ENCODE results near the gene LY6G6C. TPM values are rescaled to one million over a fixed set of nuclear protein-coding genes. Genes with fewer than 3 reads are reported as not detected.

LY6G6C gene
- total and polyA plus RNA-seq, 5 donors from 2014 or later = not detected

DNA sequence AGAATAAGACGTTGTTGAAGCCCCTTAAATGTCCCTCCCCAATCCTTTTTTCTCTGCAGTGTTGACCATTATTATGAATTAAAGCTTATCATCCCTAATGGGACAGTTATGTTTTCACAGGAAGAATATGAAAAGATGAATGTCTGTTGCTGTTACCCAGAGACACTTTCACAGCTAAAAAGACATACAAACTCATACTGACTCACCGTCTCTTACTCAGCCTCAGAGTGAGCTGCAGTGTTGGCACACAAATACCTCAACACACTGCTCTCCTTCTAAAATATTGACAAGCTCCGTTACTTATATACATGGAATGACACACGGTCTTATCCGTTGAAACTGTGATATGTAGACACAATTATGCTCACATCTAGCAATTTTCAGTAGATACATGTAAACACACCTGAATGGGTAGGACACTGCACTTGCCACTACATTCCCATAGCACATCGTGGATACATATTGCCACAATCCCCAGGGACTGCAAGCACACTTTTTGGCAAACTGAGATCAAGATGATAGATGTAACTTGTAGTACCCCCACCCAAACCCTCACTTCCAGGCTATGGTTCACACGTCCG, 31.3 kb upstream of the LY6G6C start:
- no peaks in the 10 kb centered on the region for H3K9me3 Mint-ChIP-seq

GRCh38 chr6:31750411-31751022, 29.0 kb upstream of the LY6G6C start:
- H3K27me3 Mint-ChIP-seq = no peaks in the 10 kb centered on the region
- no peak overlapping the region for H3K27ac Mint-ChIP-seq
- H3K9me3 Mint-ChIP-seq = no peaks in the 10 kb centered on the region

More for the DNA sequence above, 31.3 kb upstream of the LY6G6C start:
- H3K36me3 Mint-ChIP-seq = no peaks in the 10 kb centered on the region
- Histone ChIP-seq H3K4me1 (ENCODE audit: control insufficient read depth, insufficient read depth, low read length, poor library complexity, severe bottlenecking) (no peaks in the 10 kb centered on the region), H3K4me3 (ENCODE audit: low read depth, low read length) (no peak overlapping the region), H3K9me3 (ENCODE audit: control insufficient read depth in 2 of 2, low read length in 2 of 2) (no peaks in the 10 kb centered on the region), H3K27me3 (ENCODE audit: control insufficient read depth, insufficient read depth, low read length) (no peaks in the 10 kb centered on the region), H3K36me3 (ENCODE audit: control insufficient read depth, insufficient read depth, low read length) (no peaks in the 10 kb centered on the region), H3K27ac (ENCODE audit: insufficient read depth, low read length, poor library complexity, severe bottlenecking) (no peak overlapping the region)
- DNase-seq (no peak), ATAC-seq (ENCODE audit: low read depth in 2 of 2) (no peak)
- H3K4me1 Mint-ChIP-seq = peaks cover 0 to 6% (median 3%) of the 10 kb centered on the region in 4 donors
- no peak overlapping the region for H3K4me3 Mint-ChIP-seq
- H3K27ac Mint-ChIP-seq = peak overlapping the region in 2 of 3 donors; percentile 53 to 54
- no peaks in the 10 kb centered on the region for H3K27me3 Mint-ChIP-seq

DNA sequence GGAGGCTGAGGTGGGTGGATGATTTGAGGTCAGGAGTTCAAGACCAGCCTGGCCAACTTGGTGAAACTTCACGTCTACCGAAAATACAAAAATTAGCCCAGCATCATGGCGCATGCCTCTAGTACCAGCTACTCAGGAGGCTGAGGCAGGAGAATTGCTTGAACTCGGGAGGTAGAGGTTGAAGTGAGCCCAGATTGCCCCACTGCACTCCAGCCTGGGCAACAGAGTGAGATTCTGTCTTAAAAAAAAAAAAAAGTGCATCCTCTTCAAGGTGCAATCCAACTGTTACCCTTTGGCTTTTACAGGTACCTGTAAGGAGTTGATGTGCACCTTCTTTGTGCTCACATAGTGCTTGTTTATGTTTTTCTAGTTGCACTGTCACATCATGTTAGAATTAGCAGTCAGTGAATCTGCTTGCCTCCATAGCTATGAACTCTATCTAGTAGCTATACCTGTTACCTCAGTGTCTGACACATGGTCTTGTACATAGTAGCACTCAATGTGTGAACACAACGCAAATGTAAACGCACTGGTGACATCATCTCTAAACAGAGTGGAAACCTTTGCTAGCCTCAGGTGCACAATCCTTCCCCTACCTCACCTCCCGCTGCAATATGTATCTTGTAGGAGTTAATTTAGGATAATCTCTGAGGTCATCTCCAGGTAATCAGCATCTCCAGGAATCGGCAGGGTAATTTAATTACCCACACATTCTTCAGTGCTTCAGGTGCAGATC, 27.9 kb upstream of the LY6G6C start:
- DNase-seq (no peak), ATAC-seq (ENCODE audit: low read depth in 2 of 2) (no peak)
- Histone ChIP-seq H3K9me3 (ENCODE audit: control insufficient read depth in 2 of 2, low read length in 2 of 2) (no peaks in the 10 kb centered on the region), H3K36me3 (ENCODE audit: control insufficient read depth, insufficient read depth, low read length) (no peaks in the 10 kb centered on the region), H3K4me1 (ENCODE audit: control insufficient read depth, insufficient read depth, low read length, poor library complexity, severe bottlenecking) (no peaks in the 10 kb centered on the region), H3K27me3 (ENCODE audit: control insufficient read depth, insufficient read depth, low read length) (no peaks in the 10 kb centered on the region), H3K27ac (ENCODE audit: insufficient read depth, low read length, poor library complexity, severe bottlenecking) (no peak overlapping the region), H3K4me3 (ENCODE audit: low read depth, low read length) (no peak overlapping the region)
- peaks cover 6% of the 10 kb centered on the region for H3K36me3 Mint-ChIP-seq
- peaks cover 0 to 10% (median 1%) of the 10 kb centered on the region in 4 donors for H3K4me1 Mint-ChIP-seq
- H3K27ac Mint-ChIP-seq = peak overlapping the region in 2 of 3 donors; percentile 16 to 37
- H3K4me3 Mint-ChIP-seq = no peak overlapping the region
- H3K27me3 Mint-ChIP-seq = no peaks in the 10 kb centered on the region
- H3K9me3 Mint-ChIP-seq = no peaks in the 10 kb centered on the region

More at GRCh38 chr6:31750411-31751022, 29.0 kb upstream of the LY6G6C start:
- H3K36me3 ChIP-seq (ENCODE audit: control insufficient read depth, insufficient read depth, low read length) = no peaks in the 10 kb centered on the region
- H3K27ac ChIP-seq (ENCODE audit: insufficient read depth, low read length, poor library complexity, severe bottlenecking) = no peak overlapping the region
- no peaks in the 10 kb centered on the region for H3K9me3 ChIP-seq (ENCODE audit: control insufficient read depth in 2 of 2, low read length in 2 of 2)
- H3K4me3 ChIP-seq (ENCODE audit: low read depth, low read length) = no peak overlapping the region
- no peak for ATAC-seq (ENCODE audit: low read depth in 2 of 2)
- DNase-seq = no peak
- H3K4me3 Mint-ChIP-seq = no peak overlapping the region
- peaks cover 6% of the 10 kb centered on the region for H3K36me3 Mint-ChIP-seq
- H3K27me3 ChIP-seq (ENCODE audit: control insufficient read depth, insufficient read depth, low read length) = no peaks in the 10 kb centered on the region
- H3K4me1 ChIP-seq (ENCODE audit: control insufficient read depth, insufficient read depth, low read length, poor library complexity, severe bottlenecking) = no peaks in the 10 kb centered on the region
- peaks cover 0 to 6% (median 2%) of the 10 kb centered on the region in 4 donors for H3K4me1 Mint-ChIP-seq

DNA sequence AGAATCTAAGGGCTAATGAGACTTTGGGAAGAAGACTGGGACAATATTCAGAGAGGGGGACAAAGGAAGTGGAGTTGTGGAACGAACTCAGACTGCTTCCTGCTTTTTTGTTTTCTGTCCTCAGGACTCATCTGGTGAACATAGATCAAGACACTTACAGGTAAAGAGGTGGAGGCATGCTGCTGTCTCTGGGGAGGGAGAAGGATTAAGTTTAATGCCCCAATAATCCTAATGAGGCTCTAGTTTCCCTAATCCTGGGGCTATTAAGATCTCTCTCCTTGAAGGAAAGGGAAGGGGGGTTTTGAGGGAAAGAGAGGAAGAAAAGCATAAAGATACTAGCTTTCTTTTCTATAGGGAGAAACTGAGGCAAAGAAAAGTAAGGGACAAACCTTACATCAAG, 22.9 kb upstream of the LY6G6C start:
- no peaks in the 10 kb centered on the region for H3K9me3 Mint-ChIP-seq
- no peak for DNase-seq
- peak overlapping the region in 1 of 4 donors; percentile 38 for H3K4me3 Mint-ChIP-seq

GRCh38 chr6:31742894-31743293, 21.3 kb upstream of the LY6G6C start:
- H3K27me3 ChIP-seq (ENCODE audit: control insufficient read depth, insufficient read depth, low read length) = no peaks in the 10 kb centered on the region
- Mint-ChIP-seq H3K4me3 (peak overlapping the region in 2 of 4 donors; percentile 28 to 72), H3K4me1 (peaks cover 14 to 35% (median 27%) of the 10 kb centered on the region in 4 donors), H3K27me3 (no peaks in the 10 kb centered on the region), H3K36me3 (peaks cover 6% of the 10 kb centered on the region), H3K27ac (peak overlapping the region in 1 of 3 donors; percentile 33), H3K9me3 (no peaks in the 10 kb centered on the region)
- no peaks in the 10 kb centered on the region for H3K9me3 ChIP-seq (ENCODE audit: control insufficient read depth in 2 of 2, low read length in 2 of 2)
- DNase-seq = no peak
- H3K4me1 ChIP-seq (ENCODE audit: control insufficient read depth, insufficient read depth, low read length, poor library complexity, severe bottlenecking) = peaks cover 26% of the 10 kb centered on the region
- no peak overlapping the region for H3K4me3 ChIP-seq (ENCODE audit: low read depth, low read length)
- H3K27ac ChIP-seq (ENCODE audit: insufficient read depth, low read length, poor library complexity, severe bottlenecking) = no peak overlapping the region
- ATAC-seq (ENCODE audit: low read depth in 2 of 2) = no peak
- peaks cover 2% of the 10 kb centered on the region for H3K36me3 ChIP-seq (ENCODE audit: control insufficient read depth, insufficient read depth, low read length)

More for the DNA sequence above, 22.9 kb upstream of the LY6G6C start:
- ATAC-seq (ENCODE audit: low read depth in 2 of 2) = no peak
- no peaks in the 10 kb centered on the region for H3K9me3 ChIP-seq (ENCODE audit: control insufficient read depth in 2 of 2, low read length in 2 of 2)
- Mint-ChIP-seq H3K4me1 (peaks cover 3 to 19% (median 14%) of the 10 kb centered on the region in 4 donors), H3K36me3 (peaks cover 6% of the 10 kb centered on the region), H3K27ac (no peak overlapping the region), H3K27me3 (no peaks in the 10 kb centered on the region)
- H3K27me3 ChIP-seq (ENCODE audit: control insufficient read depth, insufficient read depth, low read length) = no peaks in the 10 kb centered on the region
- H3K27ac ChIP-seq (ENCODE audit: insufficient read depth, low read length, poor library complexity, severe bottlenecking) = no peak overlapping the region
- H3K4me3 ChIP-seq (ENCODE audit: low read depth, low read length) = no peak overlapping the region
- peaks cover 11% of the 10 kb centered on the region for H3K4me1 ChIP-seq (ENCODE audit: control insufficient read depth, insufficient read depth, low read length, poor library complexity, severe bottlenecking)
- H3K36me3 ChIP-seq (ENCODE audit: control insufficient read depth, insufficient read depth, low read length) = peaks cover 2% of the 10 kb centered on the region

DNA sequence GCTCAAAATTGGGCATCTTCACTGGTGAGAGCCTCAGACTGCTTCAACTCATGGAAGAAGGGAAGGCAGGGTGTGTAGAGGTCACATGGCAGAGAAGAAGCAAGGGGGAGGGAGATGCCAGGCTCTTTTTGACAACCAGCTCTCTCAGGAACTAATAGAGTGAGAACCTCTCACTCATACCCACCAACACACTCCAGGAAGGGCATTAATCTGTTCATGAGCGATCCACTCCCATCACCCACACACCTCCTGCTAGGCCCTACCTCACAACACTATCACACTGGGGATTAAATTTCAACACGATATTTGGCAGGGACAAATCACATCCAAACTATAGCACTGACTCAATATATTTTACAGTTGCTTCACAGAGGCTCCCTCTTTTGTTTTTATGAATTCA, 20.3 kb upstream of the LY6G6C start:
- H3K27ac ChIP-seq (ENCODE audit: insufficient read depth, low read length, poor library complexity, severe bottlenecking) = no peak overlapping the region
- DNase-seq (no peak), ATAC-seq (ENCODE audit: low read depth in 2 of 2) (no peak)
- peaks cover 2% of the 10 kb centered on the region for H3K36me3 ChIP-seq (ENCODE audit: control insufficient read depth, insufficient read depth, low read length)
- H3K36me3 Mint-ChIP-seq = no peaks in the 10 kb centered on the region
- H3K4me1 ChIP-seq (ENCODE audit: control insufficient read depth, insufficient read depth, low read length, poor library complexity, severe bottlenecking) = peaks cover 37% of the 10 kb centered on the region
- no peaks in the 10 kb centered on the region for H3K9me3 Mint-ChIP-seq
- H3K4me1 Mint-ChIP-seq = peaks cover 18 to 43% (median 36%) of the 10 kb centered on the region in 4 donors
- H3K27me3 ChIP-seq (ENCODE audit: control insufficient read depth, insufficient read depth, low read length) = no peaks in the 10 kb centered on the region
- no peak overlapping the region for H3K4me3 ChIP-seq (ENCODE audit: low read depth, low read length)
- H3K9me3 ChIP-seq (ENCODE audit: control insufficient read depth in 2 of 2, low read length in 2 of 2) = no peaks in the 10 kb centered on the region
- no peaks in the 10 kb centered on the region for H3K27me3 Mint-ChIP-seq
- H3K4me3 Mint-ChIP-seq = peak overlapping the region in 2 of 4 donors; percentile 73 to 99
- peak overlapping the region in 2 of 3 donors; percentile 54 to 78 for H3K27ac Mint-ChIP-seq

- Histone ChIP-seq H3K9me3 (ENCODE audit: control insufficient read depth in 2 of 2, low read length in 2 of 2) (no peaks in the 10 kb centered on the region), H3K4me3 (ENCODE audit: low read depth, low read length) (peak overlapping the region; percentile 75), H3K4me1 (ENCODE audit: control insufficient read depth, insufficient read depth, low read length, poor library complexity, severe bottlenecking) (peaks cover 48% of the 10 kb centered on the region), H3K36me3 (ENCODE audit: control insufficient read depth, insufficient read depth, low read length) (peaks cover 2% of the 10 kb centered on the region), H3K27ac (ENCODE audit: insufficient read depth, low read length, poor library complexity, severe bottlenecking) (peak overlapping the region; percentile 91), H3K27me3 (ENCODE audit: control insufficient read depth, insufficient read depth, low read length) (no peaks in the 10 kb centered on the region)
- ATAC-seq (ENCODE audit: low read depth in 2 of 2) = no peak
- H3K27ac Mint-ChIP-seq = peak overlapping the region; percentile 58 to 98 (median 94)
- no peak for DNase-seq
- peaks cover 18 to 54% (median 38%) of the 10 kb centered on the region in 4 donors for H3K4me1 Mint-ChIP-seq
- H3K36me3 Mint-ChIP-seq = no peaks in the 10 kb centered on the region
- H3K9me3 Mint-ChIP-seq = no peaks in the 10 kb centered on the region
- H3K4me3 Mint-ChIP-seq = peak overlapping the region; percentile 97 to 99 (median 98)
- H3K27me3 Mint-ChIP-seq = no peaks in the 10 kb centered on the region
These were observed 19.1 kb upstream of the LY6G6C start for GRCh38 chr6:31740397-31741223.
